Astrocyte (in vitro differentiated cells and primary cell): ENCODE results near the gene OR4Q2.

ENCODE experiments used
- CTCF ChIP-seq: IDR thresholded peaks from 2 replicates; pipeline ENCODE4 v1.5.1; 2011; ENCODE audit warnings: low read depth, mild to moderate bottlenecking, inconsistent platforms, low read length, moderate library complexity; ENCODE audit not compliant: insufficient read depth
- EZH2 ChIP-seq: IDR thresholded peaks from 2 replicates; pipeline ENCODE4 v1.6.1; 2012; ENCODE audit warnings: mild to moderate bottlenecking, low read length, inconsistent platforms; ENCODE audit not compliant: insufficient read depth

- TF ChIP-seq CTCF (no peak), EZH2 (no peak)
These were observed 34.0 kb downstream of the OR4Q2 start, which contains the start of gene OR4K13 for GRCh38 chr14:20035938-20036337.
